Stimulated activated CD4-positive, alpha-beta T cell treated with anti-CD3 and anti-CD28 coated beads, Interleukin-2, amount 100 ng/mL, for 48 hours (primary cell): ENCODE measurements around the gene PRSS1.
"Not testable (repeated sequence)": the region's sequence is repeated elsewhere in the genome, so short reads cannot be mapped to it uniquely, and the experiment has no call there.

Experiments used
- DNase-seq, 2 donors: peaks; one replicate each; pipeline ENCODE4 v3.0.0-alpha.2; 2020

Gene PRSS1

DNA sequence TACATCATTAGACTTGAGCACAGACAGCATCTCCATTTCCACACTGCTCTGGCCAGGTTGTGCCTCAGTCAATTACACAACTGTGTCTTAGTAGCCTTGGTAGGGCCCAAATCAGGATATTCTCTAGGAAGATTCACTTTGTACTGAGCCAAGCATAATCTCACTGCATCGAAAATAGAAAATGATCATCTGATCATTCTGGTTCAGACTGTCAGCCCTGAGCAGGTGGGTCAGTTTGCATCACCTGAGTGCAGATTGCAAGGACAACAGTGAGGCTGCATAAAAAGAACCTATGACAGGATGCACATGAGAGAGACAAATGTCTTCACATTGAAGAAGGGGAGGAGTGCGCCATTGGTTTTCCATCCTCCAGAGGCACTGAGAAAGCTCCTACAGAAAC, 862 bp upstream of the PRSS1 start:
- DNase-seq: not testable (repeated sequence)

DNA sequence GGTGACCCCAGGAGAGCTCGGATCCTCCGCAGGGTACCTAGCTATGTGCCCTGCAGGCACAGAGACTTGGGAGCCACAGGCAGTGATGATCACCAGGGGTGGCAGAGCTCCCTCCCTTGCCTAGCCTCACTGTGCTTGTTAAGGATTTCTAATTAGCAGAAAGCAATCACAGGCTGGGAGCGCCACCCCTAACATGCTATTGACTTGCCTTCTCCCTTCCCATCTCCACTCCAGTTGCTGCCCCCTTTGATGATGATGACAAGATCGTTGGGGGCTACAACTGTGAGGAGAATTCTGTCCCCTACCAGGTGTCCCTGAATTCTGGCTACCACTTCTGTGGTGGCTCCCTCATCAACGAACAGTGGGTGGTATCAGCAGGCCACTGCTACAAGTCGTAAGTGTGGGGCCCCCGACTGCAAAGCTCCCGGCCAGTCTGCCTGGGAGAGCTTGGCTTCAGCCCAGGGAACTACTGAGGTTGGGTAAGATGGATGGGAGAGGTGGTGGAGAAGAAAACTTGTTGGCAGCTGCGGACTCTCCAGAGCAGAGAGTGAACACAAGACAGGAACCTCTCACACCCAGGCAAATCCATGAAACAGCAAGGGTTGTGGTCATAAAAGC, 1.2 kb downstream of the PRSS1 start:
- no peak for DNase-seq

DNA sequence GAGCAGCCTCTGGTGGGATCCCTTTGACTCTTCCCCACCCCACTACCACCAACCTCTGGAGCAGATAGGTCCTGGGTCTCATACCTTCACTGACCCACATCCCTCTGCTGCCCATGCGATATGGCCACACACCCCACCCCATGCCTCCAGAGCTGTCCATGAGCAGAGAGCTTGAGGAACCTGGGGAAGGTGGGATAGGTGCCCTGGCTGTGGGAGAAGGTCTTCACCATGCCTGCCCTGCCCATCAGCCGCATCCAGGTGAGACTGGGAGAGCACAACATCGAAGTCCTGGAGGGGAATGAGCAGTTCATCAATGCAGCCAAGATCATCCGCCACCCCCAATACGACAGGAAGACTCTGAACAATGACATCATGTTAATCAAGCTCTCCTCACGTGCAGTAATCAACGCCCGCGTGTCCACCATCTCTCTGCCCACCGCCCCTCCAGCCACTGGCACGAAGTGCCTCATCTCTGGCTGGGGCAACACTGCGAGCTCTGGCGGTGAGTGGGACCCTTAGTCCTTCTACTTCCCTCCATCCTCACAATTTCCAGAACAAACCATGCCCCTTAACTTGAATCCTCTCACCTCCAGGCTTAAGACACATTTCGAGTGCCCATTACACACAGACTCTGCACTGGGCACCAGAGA, 2.4 kb downstream of the PRSS1 start:
- not testable (repeated sequence) for DNase-seq

DNA sequence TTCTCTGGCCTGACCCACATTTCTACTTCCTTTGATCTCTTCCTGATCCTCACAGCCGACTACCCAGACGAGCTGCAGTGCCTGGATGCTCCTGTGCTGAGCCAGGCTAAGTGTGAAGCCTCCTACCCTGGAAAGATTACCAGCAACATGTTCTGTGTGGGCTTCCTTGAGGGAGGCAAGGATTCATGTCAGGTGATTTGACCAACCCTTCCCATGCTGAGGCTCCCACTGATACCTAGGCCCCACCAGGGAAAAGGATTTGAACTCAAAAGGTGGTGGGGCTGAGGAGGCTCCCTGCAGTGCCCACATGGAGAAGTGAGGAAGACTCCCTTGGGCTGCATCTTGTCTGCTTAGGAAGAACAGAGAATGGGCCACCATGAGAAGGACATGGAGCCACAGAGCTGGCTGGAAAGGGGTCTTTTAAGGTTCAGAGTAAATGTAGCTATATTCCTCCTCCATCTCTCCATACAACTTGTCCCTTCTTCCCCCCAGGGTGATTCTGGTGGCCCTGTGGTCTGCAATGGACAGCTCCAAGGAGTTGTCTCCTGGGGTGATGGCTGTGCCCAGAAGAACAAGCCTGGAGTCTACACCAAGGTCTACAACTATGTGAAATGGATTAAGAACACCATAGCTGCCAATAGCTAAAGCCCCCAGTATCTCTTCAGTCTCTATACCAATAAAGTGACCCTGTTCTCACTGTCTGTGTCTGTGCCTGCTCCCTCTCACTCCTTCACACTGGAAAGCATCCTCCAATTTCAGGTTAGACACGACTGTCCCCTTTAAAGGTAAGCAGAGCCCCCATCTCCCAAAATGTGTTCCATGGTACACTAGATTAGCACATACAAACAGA, 3.3 kb downstream of the PRSS1 start:
- no peak for DNase-seq

DNA sequence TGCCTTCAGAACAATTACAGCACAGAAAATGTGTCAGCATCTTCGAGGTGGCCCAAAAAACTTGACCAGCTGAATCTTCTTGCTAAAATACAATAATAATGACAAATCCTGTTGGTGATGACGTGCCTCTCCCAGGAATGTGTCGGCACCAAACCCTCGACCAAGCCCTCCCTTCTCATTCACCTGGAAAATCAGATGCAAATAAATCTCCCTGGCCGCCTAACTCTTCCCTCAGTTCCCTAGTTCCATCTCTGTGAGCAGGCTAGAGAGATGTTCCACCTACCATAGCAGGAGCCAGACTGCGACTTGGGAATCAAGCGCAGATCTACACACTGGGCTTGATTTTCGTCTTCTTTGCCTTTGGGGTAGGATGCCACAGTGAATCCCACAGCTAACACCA, 4.1 kb downstream of the PRSS1 start:
- no peak for DNase-seq

DNA sequence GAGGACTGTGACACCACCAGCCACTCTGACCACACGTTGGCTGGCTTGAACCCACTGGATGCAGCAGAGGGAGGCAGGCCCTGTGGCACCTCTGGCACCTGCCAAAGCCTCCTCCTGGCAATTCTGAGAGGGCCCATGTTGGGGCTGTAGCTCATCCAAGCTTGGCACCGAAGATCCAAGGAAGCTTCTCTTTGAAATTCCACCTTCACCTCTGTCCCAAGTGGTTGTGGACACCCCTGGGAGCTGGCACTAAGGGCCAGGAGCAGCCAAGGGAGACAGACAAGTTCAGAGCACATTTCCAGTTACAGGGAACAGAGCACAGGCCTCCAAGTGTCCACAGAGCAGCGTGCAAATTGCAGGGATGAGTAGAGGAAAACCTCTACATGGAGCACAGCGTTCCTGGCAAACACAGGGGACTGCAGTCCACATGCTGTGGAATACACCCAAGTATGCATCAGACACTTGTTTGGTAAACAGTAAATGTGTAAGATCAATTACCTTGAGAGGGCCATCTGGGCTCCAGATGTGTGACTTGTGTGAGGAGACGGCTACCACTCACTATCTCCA, 4.7 kb downstream of the PRSS1 start:
- not testable (repeated sequence) for DNase-seq

DNA sequence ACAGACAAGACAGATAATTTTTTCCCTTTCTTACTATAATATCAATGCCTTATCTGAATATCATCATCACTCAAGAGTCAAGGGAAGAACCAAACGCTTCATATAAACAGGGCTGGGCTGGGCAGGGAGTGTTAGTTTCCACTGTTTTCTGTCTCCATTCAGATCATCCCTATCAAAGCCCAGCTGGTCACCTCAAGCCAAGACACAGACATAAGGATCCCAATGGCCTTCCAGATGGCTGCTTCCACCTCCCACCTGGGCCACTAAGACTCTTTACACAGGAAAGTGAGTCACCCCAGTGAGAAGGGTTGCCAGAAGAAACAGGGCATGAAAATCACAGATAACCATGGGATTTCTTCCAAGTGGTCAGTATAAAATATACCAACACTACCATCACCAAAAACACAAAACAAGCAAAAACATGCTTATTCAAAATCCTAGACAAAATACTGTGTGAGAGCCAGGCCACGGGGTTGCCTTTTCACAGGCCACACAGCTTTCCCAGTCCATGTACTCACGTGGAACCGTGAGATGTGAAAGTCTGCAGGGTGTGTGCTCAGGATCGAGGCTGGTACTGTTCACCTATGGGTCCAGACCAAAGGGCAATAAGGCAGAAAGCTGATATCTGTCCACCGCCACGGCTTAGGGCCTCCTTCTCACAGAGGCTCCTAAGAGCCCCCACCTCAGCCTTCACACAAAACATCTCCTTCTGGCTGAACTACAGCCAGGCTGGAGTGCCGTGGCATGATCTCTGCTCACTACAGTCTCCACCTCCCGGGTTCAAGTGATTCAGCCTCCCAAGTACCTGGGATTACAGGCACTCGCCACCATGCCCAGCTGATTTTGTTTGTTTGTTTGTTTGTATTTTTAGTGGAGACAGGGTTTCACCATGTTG, 5.7 kb downstream of the PRSS1 start:
- no peak for DNase-seq

DNA sequence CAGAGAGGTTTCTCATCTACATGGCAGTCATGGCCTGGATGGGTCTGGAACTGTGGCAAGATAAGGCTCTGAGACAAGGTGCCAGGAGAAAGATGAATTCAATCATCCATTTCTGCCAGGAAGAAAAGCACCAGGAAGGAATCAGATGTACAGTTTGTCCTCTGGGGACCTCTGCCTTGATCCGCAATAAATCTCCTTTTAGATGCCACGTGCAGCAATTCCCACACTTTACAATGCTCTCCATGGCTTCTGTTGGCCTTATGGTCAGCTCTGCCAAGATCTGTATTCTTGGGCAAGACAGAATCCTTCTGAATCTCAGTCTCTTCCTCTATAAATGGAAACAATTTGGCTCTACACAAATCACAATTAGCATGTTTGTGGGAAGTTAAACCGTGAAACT, 9.0 kb downstream of the PRSS1 start:
- not testable (repeated sequence) for DNase-seq

DNA sequence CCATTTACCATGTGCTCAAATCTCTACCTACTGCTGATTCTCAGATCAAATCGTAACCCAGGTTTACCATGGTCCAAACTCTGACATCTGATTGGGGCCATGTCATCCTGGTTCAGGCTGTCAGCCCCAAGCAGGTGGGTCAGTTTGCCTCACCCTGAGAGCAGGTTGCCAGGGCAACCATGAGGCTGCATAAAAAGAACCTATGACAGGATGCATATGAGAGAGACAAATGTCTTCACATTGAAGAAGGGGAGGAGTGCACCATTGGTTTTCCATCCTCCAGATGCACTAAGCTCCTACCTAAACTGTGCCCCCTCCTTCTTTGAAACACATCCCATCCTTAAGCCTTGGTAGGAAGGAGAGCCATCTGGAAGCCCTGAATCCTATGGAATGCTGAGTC, 10.2 kb downstream of the PRSS1 start:
- no peak for DNase-seq

DNA sequence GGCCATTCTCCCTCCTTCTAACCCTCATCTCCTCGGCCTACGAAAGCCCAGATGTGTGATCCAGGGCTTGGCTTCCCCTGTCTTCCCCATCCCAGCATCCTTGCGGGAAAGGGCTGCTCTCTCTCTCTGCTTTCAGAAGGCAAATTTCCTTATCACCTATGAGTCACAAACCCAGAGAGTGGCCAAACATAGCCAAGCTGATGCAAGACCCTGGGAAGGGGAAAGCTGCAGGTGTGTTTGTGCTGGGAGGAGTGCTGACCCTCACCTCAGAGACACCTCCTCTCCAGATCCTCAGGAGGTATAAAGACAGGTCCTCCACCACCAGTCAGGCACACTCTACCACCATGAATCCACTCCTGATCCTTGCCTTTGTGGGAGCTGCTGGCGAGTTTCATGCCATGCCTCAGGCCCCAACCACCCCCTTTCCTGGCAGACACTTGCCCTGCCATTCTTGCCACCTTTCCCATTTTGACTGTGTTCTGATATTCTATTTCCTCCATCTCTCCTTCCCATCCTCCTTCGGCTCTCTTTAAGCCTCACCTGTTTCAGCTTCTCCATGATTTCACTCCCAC, 10.9 kb downstream of the PRSS1 start:
- DNase-seq: no peak

DNA sequence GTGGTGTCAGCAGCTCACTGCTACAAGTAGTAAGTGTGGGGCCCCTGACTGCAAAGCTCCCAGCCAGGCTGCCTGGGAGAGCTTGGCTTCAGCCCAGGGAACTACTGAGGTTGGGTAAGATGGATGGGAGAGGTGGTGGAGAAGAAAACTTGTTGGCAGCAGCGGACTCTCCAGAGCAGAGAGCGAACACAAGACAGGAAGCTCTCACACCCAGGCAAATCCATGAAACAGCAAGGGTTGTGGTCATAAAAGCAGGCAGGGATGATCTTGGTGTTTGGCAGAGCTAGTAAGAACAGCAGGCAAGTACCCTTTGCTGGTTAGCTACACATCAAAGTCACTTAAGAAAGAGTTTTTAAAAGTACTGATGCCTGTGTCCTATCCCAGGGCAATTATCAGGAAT, 12.3 kb downstream of the PRSS1 start:
- not testable (repeated sequence) for DNase-seq

DNA sequence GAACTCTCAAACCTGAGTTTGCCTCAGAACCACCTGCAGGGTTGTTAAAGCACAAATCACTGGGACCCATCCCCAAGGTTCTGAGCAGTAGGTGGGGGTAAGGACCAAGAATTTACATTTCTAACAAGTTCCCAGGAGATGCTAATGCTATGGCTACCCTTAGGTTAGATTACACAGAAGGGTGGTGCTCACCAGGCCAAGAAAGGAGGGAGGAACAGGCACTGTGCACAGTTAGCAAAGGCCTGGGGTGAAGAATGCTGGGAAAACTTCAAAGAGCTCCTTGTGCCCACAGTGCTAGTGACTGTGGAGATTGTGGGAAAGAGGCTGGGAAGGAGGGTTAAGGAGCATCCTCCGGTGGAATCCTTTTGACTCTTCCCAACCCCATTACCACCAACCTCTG, 12.8 kb downstream of the PRSS1 start:
- DNase-seq: no peak

DNA sequence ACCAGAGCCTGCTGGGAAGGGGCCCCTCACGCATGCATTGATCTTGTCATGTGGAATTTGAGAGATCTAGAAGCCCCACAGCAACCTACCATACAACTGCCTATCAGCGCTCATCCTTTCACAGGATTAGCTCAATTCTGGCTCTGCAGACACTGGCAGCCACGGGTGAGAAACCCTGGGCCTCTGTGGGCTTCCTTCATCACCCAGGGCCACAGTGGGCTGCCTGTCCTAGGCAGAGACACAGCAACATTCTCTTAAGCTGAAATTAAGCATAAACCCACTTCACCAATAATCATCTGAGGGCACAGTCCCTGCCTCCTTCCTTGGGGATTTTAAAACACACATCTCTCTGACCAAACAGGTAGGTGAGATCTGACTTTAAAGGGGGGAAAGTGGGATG, 18.2 kb downstream of the PRSS1 start:
- no peak for DNase-seq

DNA sequence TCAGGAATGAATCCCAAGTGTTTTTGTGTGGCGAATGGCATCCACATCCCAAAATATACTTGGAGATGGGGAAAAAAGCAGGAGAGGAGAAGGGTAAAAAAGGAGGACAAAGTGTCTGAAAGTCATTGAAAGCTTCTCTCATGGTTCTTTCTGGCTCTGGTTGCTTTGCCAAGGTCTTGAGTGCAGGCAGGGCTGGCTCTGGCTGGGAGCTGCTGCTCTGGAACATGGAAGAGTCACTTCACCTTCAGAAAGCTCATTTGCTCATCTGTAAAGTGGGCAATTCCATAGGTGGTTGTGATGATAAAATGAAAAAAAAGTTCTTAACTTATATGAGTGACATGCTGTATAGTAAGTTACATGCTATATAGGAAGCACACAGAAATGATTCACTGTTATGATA, 18.6 kb downstream of the PRSS1 start:
- DNase-seq: no peak

DNA sequence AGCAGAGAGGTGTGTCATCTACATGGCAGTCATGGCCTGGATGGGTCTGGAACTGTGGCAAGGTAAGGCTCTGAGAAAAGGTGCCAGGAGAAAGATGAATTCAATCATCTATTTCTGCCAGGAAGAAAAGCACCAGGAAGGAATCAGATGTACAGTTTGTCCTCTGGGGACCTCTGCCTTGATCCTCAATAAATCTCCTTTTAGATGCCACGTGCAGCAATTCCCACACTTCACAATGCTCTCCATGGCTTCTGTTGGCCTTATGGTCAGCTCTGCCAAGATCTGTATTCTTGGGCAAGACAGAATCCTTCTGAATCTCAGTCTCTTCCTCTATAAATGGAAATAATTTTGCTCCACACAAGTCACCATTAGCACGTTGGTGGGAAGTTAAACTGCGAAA, 19.6 kb downstream of the PRSS1 start:
- DNase-seq: not testable (repeated sequence)

DNA sequence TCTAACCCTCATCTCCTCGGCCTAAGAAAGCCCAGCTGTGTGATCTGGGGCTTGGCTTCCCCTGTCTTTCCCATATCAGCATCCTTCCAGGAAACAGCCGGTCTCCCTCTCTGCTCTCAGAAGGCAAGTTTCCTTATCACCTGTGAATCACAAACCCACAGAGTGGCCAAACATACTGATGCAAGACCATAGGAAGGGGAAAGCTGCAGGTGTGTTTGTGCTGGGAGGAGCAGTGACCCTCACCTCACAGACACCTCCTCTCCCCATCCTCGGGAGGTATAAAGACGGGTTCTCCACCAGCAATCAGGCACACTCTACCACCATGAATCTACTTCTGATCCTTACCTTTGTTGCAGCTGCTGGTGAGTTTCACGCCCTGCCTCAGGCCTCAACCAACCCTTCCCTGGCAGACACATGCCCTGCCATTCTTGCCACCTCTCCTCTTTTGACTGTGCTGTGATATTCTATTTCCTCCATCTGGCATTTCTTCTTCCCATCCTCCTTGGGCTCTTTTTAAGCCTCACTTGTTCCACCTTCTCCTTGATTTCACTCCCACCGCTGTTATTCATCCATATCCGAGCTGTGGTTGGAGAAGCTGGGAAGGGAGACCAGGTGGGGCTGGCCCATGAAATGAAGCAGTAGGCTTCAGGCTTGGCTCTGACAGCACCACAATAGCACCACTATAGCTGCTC, 21.5 kb downstream of the PRSS1 start, which contains the start of gene PRSS2:
PRSS2 (plus strand) TSS at position 310 of the 692 bp plus-strand sequence; CDS start at position 323, 13 bp downstream.
- DNase-seq: no peak

DNA sequence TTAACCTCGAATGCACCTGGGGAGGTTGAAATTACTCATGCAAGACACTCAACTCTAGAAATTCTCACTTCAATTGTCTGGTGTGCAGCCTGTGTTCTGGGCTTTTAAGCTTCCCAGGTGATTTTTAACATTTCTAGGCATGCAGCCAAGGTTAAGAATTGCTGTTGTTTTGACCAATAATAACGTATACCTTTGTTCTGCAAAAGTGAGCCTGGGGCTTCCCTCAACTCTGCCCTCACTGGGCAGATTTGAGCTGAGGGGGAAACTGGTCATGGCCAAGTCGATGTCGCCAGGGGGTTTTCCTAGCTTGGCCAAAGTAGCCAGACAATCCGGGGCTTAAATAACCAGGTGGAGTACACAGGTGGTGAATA, 22.1 kb downstream of the PRSS1 start:
- no peak for DNase-seq

DNA sequence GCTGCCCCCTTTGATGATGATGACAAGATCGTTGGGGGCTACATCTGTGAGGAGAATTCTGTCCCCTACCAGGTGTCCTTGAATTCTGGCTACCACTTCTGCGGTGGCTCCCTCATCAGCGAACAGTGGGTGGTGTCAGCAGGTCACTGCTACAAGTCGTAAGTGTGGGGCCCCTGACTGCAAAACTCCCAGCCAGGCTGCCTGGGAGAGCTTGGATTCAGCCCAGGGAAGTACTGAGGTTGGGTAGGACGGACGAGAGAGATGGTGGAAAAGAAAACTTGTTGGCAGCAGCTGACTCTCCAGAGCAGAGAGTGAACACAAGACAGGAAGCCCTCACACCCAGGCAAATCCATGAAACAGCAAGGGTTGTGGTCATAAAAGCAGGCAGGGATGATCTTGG, 22.8 kb downstream of the PRSS1 start:
- DNase-seq: no peak

DNA sequence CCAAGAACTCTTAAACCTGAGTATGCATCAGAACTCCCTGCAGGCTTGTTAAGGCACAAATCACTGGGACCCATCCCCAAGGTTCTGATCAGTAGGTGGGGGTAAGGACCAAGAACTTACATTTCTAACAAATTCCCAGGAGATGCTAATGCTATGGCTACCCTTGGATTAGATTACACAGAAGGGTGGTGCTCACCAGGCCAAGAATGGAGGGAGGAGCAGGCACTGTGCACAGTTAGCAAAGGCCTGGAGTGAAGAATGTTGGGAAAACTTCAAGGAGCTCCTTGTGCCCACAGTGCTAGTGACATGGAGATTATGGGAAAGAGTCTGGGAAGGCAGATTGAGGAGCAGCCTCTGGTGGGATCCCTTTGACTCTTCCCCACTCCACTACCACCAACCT, 23.4 kb downstream of the PRSS1 start:
- no peak for DNase-seq

DNA sequence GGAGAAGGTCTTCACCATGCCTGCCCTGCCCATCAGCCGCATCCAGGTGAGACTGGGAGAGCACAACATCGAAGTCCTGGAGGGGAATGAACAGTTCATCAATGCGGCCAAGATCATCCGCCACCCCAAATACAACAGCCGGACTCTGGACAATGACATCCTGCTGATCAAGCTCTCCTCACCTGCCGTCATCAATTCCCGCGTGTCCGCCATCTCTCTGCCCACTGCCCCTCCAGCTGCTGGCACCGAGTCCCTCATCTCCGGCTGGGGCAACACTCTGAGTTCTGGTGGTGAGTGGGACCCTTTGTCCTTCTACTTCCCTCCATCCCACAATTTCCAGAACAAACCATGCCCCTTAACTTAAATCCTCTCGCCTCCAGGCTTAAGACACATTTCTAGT, 24.0 kb downstream of the PRSS1 start:
- DNase-seq: no peak

DNA sequence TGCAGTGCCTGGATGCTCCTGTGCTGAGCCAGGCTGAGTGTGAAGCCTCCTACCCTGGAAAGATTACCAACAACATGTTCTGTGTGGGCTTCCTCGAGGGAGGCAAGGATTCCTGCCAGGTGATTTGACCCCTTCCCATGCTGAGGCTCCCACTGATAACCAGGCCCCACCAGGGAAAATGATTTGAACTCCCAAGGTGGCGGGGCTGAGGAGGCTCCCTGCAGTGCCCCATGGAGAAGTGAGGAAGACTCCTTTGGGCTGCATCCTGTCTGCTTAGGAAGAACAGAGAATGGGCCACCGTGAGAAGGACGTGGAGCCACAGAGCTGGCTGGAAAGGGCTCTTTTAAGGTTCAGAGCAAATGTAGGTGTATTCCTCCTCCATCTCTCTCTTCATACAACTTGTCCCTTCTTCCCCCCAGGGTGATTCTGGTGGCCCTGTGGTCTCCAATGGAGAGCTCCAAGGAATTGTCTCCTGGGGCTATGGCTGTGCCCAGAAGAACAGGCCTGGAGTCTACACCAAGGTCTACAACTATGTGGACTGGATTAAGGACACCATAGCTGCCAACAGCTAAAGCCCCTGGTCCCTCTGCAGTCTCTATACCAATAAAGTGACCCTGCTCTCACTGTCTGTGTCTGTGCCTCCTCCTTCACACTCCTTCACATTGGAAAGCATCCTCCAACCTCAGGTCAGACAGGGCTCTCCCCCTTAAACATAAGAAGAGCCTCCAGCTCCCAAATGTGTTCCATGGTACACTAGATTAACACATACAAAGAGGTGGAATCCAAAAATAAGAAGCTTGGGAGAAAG, 24.9 kb downstream of the PRSS1 start:
- DNase-seq: no peak
